Activated CD4-positive, alpha-beta T cell treated with anti-CD3 and anti-CD28 coated beads, Interleukin-2, Interleukin-4, amounts not matched to agents 100 ng/mL and 50 ng/mL, durations not matched to agents 16 hours and 8 hours (primary cell): ENCODE data around the gene FAM236C.
"Not testable (repeated sequence)": the region's sequence is repeated elsewhere in the genome, so short reads cannot be mapped to it uniquely, and the experiment has no call there.

Experiments used
- DNase-seq: peaks from one replicate; pipeline ENCODE4 v3.0.0-alpha.2; 2020; ENCODE audit warnings: low spot score

FAM236C gene

DNA sequence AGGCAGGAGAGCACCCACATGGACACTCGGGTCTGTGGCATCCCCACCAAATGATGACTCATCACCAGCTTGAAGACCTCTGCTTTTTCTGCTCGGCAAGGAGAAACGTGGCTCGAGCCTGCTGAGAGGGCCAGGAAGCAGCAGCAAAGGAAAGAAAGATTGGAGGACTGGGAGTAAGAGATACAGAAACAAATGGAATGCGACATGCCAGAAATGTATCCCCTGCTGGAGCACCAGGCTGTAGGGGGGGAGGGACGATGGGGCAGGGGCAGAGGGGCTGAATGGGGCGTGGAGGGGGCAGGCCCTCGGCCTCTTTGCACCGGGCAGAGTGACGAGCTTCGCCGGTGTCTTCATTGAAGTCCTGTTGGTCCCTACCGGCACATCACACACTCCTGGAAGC is at the start of gene FAM236C:
FAM236C (plus strand) TSS at position 301 of the 400 bp plus-strand sequence. CDS start 100 bp downstream, outside the sequence.
- DNase-seq, result not testable (repeated sequence)

DNA sequence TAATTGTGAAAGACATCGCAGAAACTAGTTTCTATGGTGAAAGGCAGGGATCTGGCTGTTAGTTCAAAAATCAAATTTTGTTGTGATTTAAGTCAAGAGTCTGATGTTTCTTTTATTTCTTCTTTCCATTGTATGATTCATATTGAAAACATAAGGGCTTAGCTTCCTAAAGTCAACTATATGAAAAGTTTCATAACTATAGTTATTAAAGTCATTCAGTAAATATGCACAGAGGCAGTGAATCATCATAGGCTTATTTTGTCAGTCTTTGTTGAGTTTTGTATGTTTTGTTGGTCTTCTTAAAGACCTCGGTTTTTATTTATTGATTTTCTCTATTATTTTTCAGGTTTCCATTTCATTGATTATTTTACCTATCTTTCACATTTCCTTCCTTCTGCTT is 29.5 kb upstream of the FAM236C start:
- DNase-seq, result not testable (repeated sequence)

DNA sequence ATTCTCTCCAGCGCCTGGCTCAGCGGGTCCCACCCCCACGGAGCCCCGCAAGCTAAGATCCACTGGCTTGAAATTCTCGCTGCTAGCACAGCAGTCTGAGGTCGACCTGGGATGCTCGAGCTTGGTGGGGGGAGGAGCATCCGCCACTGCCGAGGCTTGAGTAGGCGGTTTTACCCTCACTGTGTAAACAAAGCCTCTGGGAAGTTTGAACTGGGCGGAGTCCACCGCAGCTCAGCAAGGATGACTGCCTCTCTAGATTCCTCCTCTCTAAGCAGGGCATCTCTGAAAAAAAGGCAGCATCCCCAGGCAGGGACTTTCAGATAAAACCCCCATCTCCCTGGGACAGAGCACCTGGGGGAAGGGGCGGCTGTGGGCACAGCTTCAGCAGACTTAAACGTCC is 22.7 kb upstream of the FAM236C start:
- not testable (repeated sequence) for DNase-seq

DNA sequence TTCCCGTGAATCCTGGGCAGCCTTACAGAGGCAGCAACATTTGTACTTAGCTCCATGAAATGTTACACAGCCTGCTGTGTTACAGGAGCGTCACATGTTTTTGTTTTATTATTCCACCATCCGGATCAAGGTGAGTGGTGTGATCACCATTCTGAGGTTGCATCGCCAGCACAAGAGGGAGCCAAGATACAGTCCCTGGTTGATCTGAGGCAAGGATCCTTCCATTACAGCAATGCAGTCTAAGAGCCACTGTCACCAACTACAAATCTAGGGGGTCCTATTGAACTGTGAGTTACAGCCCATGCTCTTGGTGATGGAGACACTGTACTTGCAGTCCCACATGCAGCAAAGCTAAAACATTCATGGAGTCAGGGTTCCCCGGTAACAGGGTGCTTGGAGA is 3.7 kb downstream of the FAM236C start:
- DNase-seq, result not testable (repeated sequence)

DNA sequence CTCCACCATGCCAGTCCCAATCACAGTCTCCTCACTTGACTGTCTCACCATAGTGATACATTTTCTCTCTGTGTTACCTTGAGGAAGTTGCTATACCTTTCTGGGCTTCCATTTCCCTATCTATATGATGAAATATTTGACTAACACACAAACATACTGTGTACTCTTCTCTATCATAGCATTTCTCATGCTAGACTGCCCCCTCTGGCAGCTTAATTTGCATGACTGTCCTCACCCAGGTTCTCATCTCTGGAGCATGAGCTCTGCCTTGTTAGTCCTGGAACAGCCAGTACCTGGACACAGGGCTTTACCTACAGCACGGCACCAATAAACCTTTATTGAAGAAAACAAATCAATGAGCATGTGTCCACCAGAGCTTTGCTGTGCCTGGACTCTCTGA is 19.9 kb downstream of the FAM236C start:
- not testable (repeated sequence) for DNase-seq

DNA sequence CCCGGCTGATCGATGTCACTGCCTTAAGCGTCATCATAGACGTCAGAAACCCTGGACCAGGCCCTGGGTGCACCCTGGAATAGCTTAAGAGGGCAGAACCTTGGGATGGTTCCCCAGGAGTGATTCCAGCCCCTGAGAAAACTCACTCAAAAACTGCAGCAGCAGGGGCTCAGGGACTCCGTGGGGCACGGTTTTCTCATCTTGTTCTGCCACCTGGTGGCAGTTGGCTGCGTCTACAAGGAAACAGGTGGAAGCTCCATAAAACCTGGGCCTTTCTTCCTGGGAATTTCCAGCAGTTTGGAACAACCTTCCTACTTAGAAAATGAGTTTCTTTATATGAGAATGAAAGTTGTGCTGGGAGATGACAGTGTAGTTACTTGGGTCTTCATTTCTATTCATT is 24.0 kb downstream of the FAM236C start:
- DNase-seq, result not testable (repeated sequence)

DNA sequence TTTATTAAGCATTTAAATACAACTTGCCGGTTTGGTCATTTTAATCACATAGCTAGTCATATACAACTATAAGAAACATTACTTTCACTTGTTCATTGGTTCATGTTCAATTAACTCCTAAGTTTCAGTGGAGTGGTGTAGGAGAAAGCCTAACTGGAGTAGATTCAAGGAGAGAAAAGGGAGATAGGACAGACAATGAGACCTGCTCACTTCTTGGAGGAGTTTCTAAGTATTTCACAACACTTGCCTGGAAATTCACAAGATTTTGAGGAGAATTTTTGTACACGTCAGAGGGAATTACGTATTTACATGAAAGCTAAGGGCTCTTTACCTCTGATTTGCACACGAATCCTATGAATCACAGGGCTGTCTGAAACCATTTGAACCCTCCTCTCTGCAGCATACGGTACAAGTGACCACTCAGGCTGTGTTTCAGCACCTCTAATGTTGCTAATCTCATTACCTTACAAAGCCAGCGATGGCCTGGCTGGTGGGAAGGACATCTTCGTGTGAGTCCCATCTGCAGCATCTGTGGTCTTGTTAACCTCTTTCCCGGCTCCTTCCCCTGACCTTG is 24.6 kb downstream of the FAM236C start:
- DNase-seq, result not testable (repeated sequence)

DNA sequence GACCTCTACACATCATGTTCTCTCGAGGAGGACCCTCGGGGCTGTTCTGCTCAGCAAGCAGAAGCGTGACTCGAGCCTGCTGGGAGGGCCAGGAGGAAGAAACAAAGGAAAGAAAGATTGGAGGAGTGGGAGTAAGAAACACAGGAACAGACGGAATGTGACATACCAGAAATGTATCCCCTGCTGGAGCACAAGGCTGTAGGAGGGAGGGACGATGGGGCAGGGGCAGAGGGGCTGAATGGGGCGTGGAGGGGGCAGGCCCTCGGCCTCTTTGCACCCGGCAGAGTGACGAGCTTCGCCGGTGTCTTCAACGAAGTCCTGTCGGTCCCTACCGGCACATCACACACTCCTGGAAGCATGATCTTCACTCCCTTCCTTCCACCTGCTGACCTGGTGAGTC is 25.5 kb downstream of the FAM236C start, which contains the start of gene FAM236A:
FAM236A (plus strand) TSS at position 301 of the 400 bp plus-strand sequence; CDS start at position 358, 57 bp downstream.
- DNase-seq, result not testable (repeated sequence)

DNA sequence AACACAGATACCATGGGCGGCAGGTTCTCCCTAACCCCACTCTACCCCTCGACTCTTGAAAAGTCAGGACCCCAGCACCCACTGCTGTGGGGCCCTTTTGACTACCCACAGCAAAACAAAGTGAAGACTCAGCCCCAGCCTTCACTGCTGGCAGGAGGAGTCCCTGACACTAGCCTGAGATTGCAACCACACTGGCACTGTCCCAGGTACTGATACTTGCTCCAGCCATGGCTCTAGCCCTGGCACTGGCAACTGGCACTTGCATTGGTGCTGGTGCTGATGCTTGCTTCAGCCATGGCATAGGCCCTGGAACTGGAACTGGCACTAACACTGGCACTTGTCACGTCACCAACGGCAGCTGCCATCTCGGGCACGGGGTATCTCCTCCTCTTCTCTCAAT is 29.9 kb downstream of the FAM236C start:
- DNase-seq, result not testable (repeated sequence)

DNA sequence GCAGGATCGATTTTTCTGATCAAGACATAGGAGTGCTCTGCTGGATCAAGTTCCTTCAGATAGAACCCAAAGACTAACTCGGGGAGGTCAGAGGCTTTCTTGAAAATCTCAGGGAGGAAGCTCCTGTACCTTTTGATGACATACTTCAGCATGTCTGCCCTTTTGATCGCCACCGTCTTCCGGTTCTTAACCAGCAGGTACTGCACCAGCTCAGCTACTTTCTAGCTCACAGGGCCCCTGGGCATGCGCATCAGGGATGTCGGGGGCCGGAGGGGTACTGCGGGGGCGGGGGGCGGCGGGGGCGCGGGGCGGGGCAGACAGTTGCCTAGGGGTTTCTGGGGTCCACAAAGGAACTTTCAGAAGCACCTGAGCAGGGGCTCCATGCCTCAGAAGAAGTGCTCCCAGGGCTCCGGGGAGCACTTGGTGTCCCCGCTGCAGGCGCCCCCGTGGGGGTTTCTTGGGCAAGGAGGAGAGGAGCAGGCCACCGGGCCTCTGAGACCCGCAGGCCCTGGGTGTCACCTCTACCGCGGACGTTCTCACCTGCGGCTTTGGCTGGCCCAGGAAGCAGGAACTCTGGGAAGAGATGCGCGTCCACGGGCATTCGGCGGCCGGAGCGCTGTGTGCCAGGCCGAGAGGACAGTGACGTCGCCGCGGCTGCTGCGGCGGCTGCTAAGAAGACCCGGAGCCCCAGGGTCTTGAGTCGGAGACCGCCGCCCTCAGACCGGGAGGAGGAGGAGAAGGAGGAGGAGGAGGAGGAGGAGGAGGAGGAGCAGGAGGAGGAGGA is 30.8 kb downstream of the FAM236C start:
- not testable (repeated sequence) for DNase-seq

DNA sequence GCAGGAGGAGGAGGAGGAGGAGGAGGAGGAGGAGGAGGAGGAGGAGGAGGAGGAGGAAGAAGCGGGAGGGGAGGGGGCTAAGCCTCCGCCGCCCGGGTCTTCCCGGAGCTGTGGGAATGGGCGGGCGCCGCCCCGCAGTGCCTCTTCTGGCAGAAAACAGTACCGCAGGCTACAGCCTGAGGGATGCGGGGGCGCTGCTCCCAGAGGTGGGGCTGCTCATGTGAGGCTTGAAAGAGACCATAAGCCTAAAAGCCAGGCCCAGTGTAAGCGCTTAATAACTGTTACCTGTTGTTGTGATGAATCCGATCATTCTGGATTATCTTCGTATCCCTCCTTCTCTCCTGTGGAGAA is 31.4 kb downstream of the FAM236C start, which contains the start of gene DMRTC1:
DMRTC1 (minus strand) TSS at position 19 of the 351 bp plus-strand sequence. CDS start 68,143 bp downstream, outside the sequence.
- not testable (repeated sequence) for DNase-seq

DNA sequence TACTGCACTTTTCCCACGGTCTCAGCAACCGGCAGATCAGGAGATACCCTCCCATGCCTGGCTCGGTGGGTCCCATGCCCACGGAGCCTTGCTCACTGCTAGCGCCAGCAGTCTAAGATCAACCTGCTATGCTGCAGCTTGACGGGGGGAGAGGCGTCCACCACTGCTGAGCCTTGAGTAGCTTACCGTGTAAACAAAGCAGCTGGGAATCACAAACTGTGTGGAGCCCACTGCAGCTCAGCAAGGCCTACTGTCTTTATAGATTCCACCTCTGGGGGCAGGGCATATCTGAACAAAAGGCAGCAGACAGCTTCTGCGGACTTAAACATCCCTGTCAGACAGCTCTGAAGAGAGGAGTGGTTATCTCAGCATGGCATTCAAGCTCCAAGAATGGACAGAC is 47.6 kb downstream of the FAM236C start:
- DNase-seq, result not testable (repeated sequence)
